AG04449 (cell line): ENCODE measurements around the gene SCARB1.
"Not testable (repeated sequence)": the region's sequence is repeated elsewhere in the genome, so short reads cannot be mapped to it uniquely, and the experiment has no call there.

ENCODE experiments used
- CTCF ChIA-PET: fragments of 350-600 bp; formaldehyde crosslinking; extraction: SDS; loops from one replicate; lab custom pipeline; 2021; ENCODE audit warnings: antibody characterized with exemption; lab: Yijun Ruan, JAX
- POLR2A ChIA-PET: fragments of 400-600, 350-600 bp; formaldehyde crosslinking; extraction: SDS; loops from one replicate; lab custom pipeline; 2020; ENCODE audit warnings: antibody characterized with exemption, inconsistent platforms; lab: Yijun Ruan, JAX
- DNase-seq: peaks from one replicate; pipeline ENCODE4 v3.0.0-alpha.2; 2010; ENCODE audit warnings: low read depth, low spot score
- H3K4me3 ChIP-seq: 2 replicates; pipeline ENCODE4 v1.5.1; 2011; ENCODE audit warnings: low read depth, mild to moderate bottlenecking, control low read depth, low read length
- CTCF ChIP-seq: IDR thresholded peaks from one replicate; pipeline ENCODE4 v1.5.1; 2011; ENCODE audit warnings: mild to moderate bottlenecking, moderate library complexity, low read length, control low read depth, inconsistent platforms; ENCODE audit not compliant: insufficient read depth; ENCODE audit errors: missing control alignments

SCARB1 gene

GRCh38 chr12:124863416-124864325 lies at the start of gene SCARB1:
Gene SCARB1 (minus strand): TSS chr12:124863864. CDS start chr12:124863720, 144 bp downstream.
- CTCF ChIA-PET, result no interaction called here

GRCh38 chr12:124912529-124913287 lies 49.0 kb upstream of the SCARB1 start:
- POLR2A ChIA-PET, result interaction anchor here (1.7 kb wide), 1 partner anchor 15 kb away, joined by 6 read pairs; no protein-coding TSS in a partner anchor
- peak overlapping the region; percentile 94 for H3K4me3 ChIP-seq
- DNase-seq, CTCF ChIA-PET: not testable (repeated sequence)

More at GRCh38 chr12:124863416-124864325, at the start of gene SCARB1:
- POLR2A ChIA-PET, result interaction anchor here (0.6 kb wide), 1 partner anchor 793 kb away, joined by 4 read pairs; no protein-coding TSS in a partner anchor
- DNase-seq, result no peak
- H3K4me3 ChIP-seq, result peak within 1 kb of the TSS; percentile 70
- peak; percentile 0 for TF ChIP-seq CTCF

- DNase-seq, CTCF ChIA-PET: not testable (repeated sequence)
- peak overlapping the region; percentile 49 for H3K4me3 ChIP-seq
- POLR2A ChIA-PET, result interaction anchor here (1.3 to 2.9 kb wide), 3 partner anchors 11 to 29 kb away, joined by 3 to 11 read pairs (median 9); no protein-coding TSS in a partner anchor
These were observed 47.9 kb upstream of the SCARB1 start for GRCh38 chr12:124911521-124911920.

- peak overlapping the region; percentile 49 for H3K4me3 ChIP-seq
- ChIA-PET CTCF (interaction anchor here (0.9 to 2.7 kb wide), 2 partner anchors 21 to 30 kb away, joined by 3 to 15 read pairs; no protein-coding TSS in a partner anchor), POLR2A (interaction anchor here (1.3 to 2.9 kb wide), 3 partner anchors 11 to 29 kb away, joined by 3 to 11 read pairs (median 9); no protein-coding TSS in a partner anchor)
- no peak for TF ChIP-seq CTCF
- no peak for DNase-seq
These were observed 47.2 kb upstream of the SCARB1 start for GRCh38 chr12:124910561-124911478.

GRCh38 chr12:124909831-124910560 lies 46.3 kb upstream of the SCARB1 start:
- POLR2A ChIA-PET, result interaction anchor here (1.0 to 2.9 kb wide), 4 partner anchors 12 to 31 kb away, joined by 3 to 11 read pairs (median 6); no protein-coding TSS in a partner anchor
- TF ChIP-seq CTCF, result no peak
- CTCF ChIA-PET, result interaction anchor here (2.7 kb wide), 1 partner anchor 30 kb away, joined by 15 read pairs; no protein-coding TSS in a partner anchor
- DNase-seq, result no peak
- H3K4me3 ChIP-seq, result no peak overlapping the region

GRCh38 chr12:124906606-124907261 lies 43.1 kb upstream of the SCARB1 start:
- POLR2A ChIA-PET, result interaction anchor here (0.7 to 1.5 kb wide), 5 partner anchors 9 to 145 kb away, joined by 3 to 5 read pairs (median 3); no protein-coding TSS in a partner anchor
- CTCF ChIA-PET, result interaction anchor here (0.6 to 4.1 kb wide), 35 partner anchors 9 to 1106 kb away, joined by 3 to 127 read pairs (median 4); partner anchors contain the start of gene UBC
- no peak for DNase-seq
- no peak overlapping the region for H3K4me3 ChIP-seq
- peak; percentile 78 for TF ChIP-seq CTCF
